NCI-H2196 (cell line): ENCODE data around the gene XPC.
A peak's percentile ranks its signal among the peaks of the same experiment; 100 is the strongest.

Experiments
- DNase-seq: peaks from one replicate; lab custom pipeline; 2025; ENCODE audit not compliant: unreplicated experiment; lab: John Stamatoyannopoulos, UW

XPC gene

DNA sequence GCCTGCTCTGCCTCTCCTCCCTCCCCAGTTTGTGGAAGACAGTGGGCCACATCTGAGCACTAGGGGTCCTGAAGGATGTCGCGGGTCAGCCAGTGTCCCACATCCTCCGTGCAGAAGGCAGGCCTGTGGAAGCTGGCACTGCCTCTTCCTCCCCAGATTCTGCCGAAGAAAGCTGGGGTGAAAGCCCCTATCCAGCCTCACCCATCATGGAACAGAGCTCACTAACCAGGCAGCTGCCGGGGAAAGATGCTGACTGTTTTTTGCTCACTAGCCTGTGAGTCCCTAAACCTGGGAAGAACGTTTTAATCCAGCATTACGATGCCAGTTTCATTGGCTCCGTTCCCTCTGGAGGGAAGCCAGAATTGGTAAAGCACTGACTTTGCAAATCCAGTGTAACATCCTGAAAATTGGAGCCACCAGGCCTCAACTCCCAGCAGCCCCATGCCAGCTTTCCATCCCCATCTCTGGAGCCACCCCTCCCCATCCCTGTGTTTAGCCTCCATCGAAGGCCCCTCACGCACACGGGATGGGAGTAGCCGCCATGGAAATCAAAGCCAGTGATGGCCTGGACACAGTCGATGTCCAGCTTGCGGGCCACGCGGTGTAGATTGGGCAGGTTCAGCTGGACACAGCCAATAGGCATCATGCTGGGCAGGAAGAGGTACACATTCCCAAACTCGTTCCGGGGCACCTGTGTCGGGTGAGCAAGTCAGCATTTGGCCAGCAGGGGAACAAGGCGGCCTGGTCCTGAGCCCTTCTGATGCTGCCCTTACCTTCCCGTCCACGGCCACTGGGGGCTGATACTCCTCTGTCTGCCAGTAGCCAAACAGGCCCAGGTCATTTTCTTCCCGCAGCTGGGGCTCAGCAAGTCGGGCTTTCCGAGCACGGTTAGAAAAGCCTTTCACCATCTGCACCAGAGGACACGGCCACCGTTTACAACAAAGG, 30.1 kb downstream of the XPC start:
- peak; percentile 13 for DNase-seq

DNA sequence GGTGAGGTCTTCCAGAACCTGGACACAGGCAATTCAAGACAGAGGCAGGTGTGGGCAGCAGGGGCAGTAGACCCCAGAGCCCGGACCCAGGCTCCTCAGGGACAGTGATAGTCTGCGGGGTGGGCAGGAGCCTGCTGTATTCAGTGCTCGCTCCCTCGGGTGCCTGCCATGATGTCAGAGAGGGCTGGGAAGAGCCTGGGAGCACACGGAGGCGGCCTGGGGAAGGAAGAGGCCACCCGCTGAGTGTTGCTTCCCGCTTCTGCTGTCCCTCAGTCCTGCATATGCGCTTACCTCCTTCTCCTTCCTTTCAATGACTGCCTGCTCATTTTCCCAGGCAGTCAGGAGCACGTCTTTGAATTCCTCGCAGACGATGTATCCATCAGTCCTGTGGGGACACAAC, 30.8 kb downstream of the XPC start:
- DNase-seq = no peak

GRCh38 chr3:14147066-14147435, 31.4 kb downstream of the XPC start:
- DNase-seq = no peak

DNA sequence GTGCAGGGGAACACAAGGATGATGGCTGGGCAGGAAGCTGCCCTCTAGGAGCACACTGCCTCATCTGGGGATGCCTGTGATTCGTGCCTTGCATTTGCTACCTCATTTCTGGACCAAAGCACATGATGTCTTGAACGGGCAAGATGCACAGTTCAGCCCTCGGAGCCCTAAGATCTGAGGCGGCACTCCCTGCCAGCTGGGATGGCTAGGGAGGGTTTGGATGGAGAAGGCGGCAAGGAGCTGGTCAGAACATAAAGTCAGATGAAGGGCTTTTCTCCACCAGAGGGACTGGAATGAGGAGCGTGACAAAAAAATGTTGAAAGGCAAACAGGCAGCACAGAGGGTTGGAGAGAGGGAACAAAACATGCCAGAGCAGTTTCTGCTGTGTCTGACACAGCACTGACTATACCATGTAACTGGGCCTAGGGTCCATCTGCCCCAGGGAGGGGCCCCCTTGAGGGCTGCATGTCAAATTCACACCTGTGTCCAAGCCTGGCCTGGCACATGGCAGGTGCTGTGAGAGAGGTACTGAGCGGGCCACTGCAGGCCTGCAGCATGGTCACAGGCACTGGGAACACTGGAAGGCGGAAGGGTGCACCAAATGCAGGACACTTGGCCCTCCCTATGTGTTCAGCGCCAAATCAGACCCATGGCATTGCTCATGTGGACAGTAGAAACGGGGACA, 31.9 kb downstream of the XPC start:
- DNase-seq = no peak

- no peak for DNase-seq
Measured at GRCh38 chr3:14145670-14146380, 32.6 kb downstream of the XPC start.

DNA sequence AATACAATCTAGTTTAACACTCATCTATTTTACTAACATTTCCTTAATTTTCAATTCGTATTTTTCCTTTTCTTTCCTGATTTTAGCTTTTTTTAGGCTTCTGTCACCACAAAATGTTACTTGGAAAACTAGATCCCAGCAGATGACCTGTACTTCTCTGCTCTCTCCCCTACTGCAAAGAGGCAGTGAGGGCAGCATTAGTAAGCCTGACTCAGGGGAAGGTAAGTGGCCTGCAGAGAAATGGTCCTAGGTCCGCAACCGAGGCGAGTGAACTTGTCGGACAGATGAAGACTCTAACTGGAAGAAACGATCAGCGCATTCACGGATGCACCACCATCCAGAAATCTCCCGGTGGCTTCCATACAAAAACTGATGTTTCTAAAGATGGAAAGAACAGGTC, 33.2 kb downstream of the XPC start:
- DNase-seq = no peak

DNA sequence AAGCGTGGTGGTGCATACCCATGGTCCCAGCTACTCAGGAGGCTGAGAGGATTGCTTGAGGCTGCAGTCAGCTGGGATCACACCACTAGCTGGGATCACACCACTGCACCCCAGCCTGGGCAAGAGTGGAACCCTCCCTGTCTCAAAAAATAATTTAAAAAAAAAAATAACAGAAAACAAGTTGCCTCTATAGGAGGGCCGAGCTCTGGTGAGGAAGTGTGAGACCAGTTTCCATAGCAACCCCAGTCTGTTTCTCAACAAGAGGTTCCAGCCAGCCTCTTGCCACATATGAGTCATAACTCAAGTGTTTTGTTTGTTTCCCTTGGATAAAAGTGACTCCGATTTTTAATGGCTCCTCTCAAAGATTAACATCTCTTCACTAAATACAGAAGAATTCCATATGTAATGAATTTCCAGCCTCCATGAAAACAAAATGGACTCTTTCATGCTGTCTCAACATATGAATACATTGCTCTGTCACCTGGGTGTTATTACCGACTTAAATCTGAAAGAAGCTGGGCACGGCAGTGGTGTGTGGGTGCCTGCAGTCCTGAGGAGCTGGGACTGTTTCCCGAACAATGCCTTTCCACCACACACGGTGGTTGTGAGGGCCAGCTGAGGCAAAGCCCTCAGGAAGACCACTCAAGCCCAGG, 33.9 kb downstream of the XPC start:
- DNase-seq = peak; percentile 73

GRCh38 chr3:14143271-14144225, 34.9 kb downstream of the XPC start:
- DNase-seq = no peak

- no peak for DNase-seq
Measured at GRCh38 chr3:14142567-14143270, 35.7 kb downstream of the XPC start.

- DNase-seq = no peak
Measured at GRCh38 chr3:14141602-14142341, 36.6 kb downstream of the XPC start.

GRCh38 chr3:14141144-14141543, 37.3 kb downstream of the XPC start:
- DNase-seq = no peak

GRCh38 chr3:14140668-14141067, 37.7 kb downstream of the XPC start:
- DNase-seq = no peak

DNA sequence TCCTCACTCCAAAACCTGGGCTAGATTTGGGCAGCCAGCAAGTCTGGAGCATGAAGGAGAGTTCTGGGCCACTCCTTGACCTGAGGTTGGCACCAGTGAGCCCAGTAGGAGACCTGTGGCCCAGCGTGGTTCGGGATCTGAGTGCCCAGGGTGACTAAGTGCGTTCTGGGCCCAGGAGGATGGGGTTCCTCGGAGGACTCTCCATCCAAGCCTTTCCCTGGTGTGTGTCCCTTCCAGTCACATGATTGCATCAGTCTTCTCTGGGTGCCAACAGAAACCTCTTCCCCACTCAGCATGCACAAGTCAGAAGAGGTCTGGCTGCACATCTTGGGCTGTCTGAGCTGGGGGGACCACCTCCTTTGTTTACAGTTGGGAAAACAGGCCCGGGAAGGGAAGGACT, 38.6 kb downstream of the XPC start:
- DNase-seq = no peak

DNA sequence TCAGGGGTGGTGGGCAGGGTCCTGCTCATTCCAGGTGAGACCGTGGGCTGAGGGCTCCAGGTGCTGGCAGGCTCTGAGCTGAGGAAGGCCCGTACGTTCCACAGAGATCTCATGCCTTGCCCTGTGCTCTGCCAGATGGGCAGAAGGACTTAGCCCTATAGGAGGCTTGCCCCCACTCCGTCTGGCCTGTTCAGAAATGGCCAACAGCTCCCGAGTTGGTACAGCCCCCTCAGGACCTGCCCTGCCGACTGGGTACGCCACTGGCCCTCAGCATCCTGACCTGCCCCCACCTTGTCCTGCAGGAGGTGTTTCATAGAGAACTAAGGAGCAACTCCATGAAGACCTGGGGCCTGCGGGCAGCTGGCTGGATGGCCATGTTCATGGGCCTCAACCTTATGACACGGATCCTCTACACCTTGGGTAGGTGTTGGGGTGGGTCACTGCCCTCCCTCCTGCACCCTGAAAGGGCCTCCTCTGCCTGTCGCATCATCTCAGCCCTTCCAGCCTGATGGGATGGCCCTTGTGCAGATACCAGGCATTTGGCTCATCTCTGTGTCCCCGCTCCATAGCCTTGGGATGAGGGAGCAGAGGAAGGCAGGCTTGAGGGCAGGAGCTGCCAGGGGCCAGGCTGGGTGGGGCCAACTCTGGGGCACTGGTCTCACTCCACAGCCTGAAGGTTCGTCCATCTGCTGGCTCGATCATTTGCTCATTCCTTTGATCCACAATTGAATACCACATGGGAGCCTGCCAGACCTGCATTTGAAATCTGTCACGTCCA, 39.3 kb downstream of the XPC start:
- no peak for DNase-seq

DNA sequence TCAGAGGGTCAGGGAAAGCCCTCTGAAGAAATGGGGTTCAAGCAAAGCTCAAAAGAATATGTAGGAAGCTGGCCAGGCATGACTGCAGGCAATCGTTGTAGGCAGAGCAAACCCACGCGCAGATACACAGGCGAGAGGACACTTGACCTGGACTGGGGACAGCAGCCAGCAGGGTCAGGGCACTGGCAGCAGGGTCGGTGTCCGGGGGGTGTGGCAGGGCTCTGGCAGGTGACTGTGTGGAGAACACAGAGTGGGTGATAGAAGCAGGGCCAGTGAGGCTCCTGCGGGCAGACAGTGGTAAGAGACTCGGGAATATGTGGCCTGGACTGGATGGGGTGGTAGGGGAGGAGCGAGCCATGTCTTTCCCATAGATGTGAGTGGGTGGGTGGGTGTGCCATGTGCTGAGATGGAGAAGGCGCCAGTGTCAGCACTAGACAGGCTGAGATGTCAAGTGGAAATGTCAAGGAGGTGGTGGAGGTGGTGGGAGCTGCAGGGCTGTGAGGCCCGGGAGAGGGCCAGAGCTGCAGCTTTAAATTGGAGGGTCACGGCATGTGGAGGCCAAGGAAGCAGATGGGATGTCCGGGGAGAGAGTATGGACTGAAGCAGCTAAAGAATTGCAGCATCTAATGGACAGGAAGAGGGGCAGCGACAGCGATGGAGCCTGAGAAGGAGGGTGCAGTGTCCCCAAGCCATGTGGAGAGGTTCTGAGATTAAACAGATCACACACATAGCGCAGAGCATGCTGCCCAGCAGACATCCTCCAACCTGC, 40.1 kb downstream of the XPC start:
- no peak for DNase-seq

DNA sequence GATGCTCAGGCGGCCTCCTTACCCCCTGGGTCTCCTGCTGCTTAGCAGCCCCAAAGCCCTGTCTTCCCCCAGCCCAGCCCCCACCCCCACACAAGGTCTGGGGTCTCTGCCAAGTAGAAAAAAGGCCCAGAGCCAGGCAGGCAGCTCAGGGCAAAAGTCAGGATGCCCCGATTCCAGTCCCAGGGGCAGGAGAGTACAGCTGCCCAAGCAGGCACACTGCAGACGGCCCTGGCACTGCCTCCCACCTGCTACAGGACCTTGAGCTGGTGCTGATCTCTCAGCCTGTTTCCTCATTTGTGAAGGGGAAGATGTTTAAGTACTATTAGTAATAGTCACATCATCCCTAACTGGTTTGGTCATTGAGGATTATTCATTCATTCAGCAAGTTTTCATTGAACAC, 41.0 kb downstream of the XPC start:
- DNase-seq = no peak

GRCh38 chr3:14137004-14137403, 41.4 kb downstream of the XPC start:
- no peak for DNase-seq
